ENCODE results near the gene STRN.
"Not testable (repeated sequence)": the region's sequence is repeated elsewhere in the genome, so short reads cannot be mapped to it uniquely, and the experiment has no call there.

STRN gene

DNA sequence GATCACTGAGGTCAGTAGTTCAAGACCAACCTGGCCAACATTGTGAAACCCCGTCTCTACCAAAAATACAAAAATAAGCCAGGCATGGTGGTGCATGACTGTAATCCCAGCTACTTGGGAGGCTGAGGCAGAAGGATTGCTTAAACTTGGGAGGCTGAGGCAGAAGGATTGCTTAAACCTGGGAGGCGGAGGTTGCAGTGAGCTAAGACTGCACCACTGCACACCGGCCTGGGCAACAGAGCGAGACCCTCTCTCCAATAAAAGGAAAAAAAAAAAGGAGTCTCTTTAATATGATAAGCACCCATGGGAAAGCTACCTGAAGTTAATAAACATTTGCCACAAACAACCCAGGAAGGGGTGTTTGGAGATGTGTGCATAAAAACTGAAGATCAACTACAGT lies 2.6 kb downstream of the STRN start:
- DNase-seq: no peak

DNA sequence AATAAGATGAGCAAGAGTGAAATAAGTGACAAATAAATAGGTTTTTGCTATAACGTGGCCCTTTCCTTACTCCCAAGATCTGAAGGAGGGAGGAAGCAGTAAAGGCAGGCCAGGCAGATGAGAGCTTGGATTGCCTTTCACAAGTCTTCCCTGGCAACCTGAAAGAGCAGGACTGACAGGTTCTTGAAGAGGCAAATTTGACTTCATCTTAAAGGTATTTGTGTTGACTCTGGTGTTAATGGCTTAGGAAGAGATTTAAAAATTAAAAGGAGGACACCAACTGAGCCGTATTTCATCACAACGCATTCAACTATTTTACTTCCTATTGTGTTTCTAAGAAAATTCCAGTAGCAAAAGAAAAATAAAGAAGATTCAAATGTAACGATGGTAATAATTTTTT lies 3.2 kb downstream of the STRN start:
- no peak for DNase-seq

DNA sequence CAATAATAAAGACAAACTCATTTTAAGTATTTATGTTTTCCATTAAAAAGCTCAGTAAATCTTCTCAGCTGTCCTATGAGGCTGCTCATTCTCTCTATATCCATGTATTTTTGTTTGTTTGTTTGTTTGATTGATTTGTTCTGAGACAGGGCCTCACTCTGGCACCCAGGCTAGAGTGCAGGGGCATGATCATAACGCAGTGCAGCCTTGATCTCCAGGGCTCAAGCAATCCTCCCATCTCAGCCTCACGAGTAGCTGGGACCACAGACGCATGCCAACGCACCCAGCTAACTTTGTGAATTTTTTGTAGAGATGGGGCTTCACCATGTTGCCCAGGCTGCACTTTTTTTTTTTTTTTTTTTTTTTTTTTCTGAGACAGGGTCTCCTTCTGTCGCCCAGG lies 5.6 kb downstream of the STRN start:
- no peak for DNase-seq

DNA sequence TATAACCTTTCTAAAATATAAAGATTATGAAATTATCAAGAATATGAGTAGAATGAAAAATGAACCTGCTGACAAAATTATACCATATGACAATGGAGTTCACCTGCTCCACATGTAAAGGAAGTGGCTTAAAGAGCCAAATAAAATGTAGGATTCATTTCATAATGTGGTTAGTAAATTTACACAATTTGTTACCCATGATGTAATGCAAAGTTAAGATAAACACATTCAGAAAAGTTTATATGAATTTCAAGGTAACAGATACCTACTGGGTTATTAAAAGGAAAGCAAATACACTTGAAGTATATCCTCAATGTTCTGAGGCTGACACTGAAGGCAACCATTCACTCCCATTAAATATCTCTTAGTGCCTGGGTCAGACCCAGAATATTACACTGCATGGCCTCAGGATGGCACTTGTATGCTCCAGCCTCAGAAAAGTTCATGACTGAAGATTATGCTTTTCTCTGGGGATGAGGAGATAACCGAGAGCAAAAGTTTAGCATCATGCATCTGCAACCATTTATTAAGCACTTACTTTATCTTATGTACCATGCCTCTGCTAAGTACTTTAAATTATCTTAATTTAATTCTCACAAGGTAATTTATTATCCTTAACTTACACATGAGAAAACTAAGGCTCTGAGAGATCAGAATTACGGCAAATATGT lies 6.2 kb downstream of the STRN start:
- DNase-seq: no peak

DNA sequence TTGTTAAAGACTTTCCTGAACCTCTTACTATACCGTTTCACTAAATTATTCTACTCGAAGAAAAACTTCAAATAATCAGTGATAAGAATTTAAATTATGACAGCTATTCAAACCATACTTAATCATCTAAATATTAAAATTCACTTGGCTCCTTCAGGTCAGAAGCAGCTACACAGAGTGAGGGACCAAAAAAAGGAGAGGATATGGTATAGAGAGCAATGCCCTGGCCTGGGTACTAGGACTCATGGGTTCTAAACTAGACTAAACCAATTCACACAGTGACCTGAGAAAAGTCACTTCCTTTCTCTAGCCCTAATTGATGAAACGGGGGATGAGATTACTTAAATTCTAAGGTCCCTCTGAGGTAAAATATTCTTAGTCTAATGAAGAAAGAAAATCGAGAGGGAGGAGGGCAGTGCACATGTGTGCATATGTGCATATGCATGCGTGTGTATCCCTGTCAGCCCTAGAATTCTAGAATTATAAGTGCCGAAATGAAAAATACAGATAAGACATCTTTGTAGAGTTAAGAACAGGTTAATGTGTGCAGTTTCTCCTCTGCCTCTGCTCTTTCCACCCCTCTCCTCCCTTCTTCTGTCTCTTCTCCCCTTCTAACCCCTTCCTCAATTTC lies 11.2 kb downstream of the STRN start:
- no peak for DNase-seq

DNA sequence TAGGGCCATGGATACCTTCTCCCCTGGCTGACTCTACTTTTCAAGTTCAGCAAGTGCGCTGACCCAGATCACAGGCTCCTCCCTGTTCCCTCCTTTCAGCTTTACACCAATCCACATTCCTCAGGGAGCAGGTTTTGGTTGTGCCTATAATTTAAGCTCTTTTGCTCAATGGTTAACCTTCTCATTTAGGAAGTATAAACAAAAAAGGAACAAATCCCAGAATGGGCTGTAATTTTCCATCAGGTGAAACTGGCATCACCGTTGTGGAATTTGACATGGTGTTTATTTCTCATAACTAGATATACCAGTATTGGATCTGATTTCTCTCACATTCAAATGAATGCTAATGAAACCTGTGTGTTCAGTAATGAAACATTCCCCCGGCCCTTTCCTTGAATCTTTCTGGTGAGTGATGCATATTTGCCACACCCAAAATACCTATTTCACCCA lies 13.6 kb downstream of the STRN start:
- DNase-seq: no peak

DNA sequence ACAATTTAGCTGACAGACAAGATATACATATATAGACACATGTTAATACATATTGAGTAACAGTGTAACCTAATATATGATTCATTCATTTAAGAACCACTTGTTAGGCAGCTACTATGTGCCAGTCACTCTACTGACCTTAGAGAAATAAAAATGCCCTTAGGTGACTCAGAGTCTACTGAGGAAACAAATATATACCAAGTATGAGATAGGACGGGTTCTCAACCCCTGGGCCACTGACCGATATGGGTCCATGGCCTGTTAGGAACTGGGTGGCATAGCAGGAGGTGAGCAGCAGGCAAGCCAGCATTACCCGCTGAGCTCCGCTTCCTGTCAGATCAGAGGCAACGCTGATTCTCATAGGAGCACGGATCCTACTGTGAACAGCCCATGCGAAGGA lies 14.8 kb downstream of the STRN start:
- no peak for DNase-seq

DNA sequence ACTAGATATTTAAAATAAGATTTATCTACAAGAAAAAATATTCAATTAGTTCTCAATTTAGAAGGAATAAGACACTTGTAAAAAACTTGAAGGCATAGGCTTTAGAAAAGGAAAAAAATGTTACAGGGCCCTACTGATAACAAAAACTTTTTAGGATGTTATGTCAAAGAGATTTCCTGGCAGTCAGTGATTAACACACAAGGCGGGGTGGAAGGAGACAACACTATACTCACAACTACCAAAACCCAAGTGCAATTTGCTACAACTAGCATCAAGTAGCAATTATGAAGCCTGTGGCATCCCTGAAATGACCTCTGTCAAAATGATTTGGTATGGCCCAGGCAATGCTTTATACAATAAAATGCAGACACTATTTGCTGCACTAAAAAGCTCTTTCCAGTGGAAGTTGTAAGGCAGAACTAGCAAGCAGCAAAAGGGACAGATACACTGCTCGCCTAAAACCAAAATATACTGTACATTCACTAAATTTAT lies 15.3 kb downstream of the STRN start:
- DNase-seq: no peak

DNA sequence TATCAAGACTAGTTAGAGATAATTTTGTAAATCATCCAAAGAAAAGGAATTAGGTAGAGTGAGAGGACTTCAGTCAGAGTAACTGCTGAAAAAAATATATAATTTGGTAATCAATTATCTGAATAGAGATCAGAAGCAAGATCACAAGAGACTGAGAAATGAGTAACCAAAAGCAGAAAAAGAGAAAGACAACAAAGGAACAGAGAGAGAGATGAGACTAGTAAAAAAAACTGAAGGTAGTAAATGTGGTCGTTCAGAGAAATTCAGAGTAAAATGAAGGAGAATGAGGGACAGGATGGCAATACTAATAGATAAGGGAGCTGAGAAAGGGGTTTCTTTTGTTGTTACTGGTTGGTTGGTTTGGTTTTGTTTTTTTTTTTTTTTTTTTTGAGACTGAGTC lies 16.5 kb downstream of the STRN start:
- no peak for DNase-seq

DNA sequence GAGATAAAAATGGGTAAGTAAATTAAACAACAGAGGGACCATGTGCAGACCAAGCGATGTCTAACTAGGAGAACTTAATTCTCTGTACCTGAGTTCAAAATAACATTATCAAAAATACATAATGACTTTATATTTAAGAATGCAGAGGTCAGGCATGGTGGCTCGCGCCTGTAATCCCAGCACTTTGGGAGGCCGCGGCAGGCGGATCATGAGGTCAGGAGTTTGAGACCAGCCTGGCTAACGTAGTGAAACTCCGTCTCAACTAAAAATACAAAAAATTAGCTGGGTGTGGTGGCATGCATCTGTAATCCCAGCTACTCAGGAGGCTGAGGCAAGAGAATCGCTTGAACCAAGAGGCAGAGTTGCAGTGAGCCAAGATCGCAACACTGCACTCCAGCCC lies 21.1 kb downstream of the STRN start:
- DNase-seq: not testable (repeated sequence)

DNA sequence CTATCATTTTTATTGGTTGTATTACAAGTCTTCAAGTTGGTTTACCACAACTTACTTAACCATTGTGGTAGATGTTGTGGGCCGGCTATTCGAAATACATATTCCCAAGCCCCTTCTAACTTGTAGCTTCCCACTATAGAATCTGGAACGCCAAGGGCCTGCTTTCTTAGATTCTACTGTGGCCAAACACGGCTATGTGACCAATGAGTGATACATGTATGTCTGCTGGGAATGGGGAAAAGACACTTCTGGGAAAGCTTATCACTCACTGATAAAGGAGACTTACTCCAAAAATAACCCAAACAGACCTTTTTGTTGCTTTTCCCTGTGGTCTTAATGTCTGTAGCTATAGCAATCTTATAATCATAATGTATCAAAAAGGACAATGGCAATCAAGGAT lies 24.5 kb downstream of the STRN start:
- DNase-seq: no peak

DNA sequence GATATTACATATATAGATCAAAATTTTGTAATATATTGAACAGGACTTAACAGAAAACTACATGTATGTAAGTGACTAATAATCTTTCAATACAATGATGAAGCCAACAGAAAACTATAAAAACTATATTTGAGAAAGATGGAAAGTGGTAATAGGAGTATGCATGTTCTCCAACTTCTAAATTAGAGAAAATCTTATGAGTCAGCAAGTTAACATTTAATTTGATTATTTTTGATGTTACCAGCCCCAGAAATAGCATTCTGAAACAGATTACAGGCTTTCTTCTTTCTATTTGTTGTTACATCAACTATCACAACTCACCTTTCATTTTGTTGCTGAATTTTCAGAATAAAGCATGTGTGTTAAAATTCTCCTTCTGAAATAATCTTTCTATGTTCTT lies 29.8 kb downstream of the STRN start:
- DNase-seq: not testable (repeated sequence)

DNA sequence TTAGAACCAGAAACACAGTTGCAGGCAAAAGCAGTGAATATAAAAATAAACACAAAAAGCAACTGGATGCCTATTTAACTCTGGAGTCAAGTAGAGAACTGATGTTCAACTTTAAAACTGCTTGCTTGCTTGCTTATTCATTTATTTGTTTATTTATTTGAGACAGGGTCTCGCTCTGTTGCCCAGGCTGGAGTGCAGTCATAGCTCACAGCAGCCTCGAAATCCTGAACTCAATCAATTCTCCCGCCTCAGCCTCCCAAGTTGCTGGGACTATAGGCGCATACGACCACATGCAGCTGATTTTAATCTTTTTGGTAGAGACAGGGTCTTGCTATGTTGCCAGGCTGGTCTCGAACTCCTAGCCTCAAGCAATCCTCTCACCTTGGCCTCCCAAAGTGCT lies 34.6 kb downstream of the STRN start:
- DNase-seq: not testable (repeated sequence)

DNA sequence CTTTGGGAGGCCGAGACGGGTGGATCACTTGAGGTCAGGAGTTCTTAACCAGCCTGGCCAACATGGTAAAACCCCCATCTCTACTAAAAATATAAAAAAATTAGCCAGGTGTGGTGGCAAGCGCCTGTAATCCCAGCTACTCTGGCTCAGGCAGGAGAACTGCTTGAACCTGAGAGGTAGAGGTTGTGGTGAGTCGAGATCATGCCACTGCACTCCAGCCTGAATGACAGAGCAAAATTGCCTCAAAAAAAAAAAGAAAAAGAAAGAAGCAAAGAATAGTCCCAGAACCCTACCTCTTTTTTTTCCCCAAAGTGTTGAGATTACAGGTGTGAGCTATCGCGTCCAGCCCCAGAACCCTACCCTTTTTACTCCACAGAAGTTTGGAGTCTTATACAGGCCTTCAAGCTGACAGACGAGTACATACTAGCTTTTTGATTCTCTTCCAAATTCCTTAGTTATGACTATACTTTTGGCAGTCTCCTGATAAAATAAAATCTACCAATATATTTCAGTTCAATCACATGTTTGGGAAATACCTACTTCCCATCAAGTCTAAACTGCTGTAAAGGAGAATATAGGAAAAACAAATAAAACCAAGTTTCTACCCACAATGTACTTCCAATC lies 35.4 kb downstream of the STRN start:
- not testable (repeated sequence) for DNase-seq

DNA sequence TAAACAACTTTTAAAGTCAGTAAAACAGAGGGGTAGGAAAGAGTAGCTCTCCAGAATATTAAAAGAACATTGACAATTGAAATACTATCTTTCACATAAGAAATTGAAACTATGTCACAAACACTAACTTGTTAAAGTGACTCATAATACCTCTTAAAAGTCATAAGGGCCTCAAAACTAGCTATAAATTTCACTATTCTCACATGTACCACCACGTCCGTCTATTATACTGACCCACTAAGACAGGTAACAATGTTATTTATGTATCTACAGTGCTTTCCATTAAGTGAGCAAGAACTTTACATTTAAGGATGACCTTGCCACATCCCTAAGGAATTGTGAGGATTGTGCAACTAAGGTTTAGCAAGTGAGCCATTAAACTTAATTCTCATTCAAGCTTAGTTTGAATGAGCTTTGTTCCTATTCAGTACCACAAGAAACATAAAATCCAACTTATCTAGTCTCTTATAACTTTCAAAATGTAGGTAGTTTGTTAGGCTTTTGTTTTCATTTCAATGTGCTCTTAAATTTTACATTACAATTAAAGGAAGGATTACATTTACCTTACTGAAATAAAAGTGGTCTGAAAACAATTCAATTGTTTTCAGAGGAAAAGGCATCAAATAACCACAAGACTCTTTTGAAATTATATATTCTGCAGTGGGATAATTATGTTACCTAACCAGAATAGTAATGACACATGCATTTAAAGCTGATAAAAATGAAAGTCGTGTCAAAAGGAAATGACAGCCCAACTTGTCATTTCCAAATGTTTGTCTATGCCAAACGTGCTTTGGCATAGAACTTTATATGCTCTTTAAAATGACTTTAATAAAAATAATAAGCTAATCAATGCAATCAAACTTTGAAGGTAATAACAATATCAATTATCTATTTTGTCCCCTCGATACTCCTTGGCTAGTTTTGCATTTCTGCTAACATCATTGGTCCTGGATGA lies 39.9 kb downstream of the STRN start:
- not testable (repeated sequence) for DNase-seq

DNA sequence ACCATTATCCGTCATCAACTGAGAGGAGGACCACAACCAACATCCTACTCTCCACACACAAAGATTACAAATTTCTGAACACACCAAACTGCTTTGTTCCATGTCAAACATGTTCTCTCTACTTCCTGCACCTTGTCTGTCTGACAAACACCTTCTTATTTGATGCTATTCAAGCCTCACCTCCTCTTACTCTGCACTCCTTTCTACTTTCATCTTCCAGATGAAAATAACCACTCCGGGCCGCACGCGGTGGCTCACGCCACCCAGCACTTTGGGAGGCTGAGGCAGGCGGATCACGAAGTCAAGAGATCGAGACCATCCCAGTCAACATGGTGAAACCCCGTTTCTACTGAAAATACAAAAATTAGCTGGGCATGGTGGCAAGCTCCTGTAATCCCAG lies 43.7 kb downstream of the STRN start:
- DNase-seq: not testable (repeated sequence)

DNA sequence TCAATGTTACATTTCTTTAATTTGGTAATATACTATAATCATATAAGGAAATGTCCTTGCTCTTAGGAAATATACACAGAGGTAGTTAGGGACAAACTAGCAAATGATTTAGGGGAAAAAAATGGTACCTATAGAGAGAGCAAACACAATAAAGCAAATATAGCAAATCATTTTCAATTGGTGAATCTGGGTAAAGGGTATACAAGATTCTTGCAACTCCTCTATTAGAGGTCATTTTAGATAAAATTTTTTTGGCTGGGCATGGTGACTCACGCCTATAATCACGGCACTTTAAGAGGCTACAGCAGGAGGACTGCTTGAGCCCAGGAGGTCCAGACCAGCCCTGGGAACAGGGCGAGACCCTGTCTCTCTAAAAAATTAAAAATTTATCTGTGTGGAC lies 44.4 kb downstream of the STRN start:
- DNase-seq: no peak

DNA sequence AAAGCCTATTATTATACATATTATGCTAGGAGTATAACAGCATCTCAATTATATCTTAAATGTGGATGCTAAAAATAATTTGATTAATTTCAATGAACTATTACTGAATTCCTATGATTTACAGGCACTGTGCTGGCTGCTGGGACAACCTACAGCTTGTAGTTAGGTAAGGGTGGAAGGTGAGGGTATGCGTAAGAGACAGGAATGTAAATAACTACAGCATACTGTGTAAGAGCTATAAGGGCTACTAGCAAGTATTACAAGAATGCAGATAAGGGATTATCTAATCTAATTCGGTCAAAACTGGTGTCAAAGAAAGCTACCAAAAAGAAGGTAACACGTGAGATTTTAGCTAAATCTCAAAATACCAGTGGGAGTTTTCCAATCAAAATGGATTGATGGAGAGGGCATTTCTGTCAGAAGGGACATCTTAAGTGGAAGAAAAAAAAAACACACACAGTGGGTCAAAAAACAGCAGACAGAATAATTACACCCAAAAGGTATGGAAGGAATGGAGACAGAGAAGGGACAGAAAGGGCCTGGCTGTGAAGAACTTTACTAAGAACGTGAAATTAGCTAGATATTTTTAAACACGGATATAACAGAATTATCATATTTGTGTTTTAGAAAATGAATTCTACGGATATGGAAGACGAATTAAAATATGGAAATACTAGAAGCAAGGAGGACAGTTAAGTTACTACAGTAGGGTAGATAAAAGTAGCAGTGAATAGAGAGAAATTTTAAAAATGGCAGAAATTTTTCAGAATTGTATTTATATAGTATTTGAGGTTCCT lies 47.1 kb downstream of the STRN start:
- DNase-seq: no peak

DNA sequence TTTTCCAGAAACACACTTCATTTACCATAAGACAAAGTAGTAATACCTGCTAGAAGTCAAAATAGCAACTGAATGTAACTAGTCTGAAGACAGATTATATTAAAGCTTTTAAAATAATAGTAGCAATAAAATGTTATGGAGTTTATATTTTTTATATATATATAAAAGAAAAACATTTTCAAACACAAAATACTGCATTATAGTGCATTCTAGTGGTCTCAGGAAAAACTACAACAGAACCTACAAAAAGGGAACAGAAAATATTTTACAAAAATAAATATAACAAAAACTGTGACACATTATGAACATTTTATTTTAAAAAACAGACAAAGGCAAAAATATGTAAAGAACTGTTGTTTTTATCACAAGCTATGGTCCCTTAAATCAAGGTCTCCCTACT lies 48.0 kb downstream of the STRN start:
- no peak for DNase-seq

DNA sequence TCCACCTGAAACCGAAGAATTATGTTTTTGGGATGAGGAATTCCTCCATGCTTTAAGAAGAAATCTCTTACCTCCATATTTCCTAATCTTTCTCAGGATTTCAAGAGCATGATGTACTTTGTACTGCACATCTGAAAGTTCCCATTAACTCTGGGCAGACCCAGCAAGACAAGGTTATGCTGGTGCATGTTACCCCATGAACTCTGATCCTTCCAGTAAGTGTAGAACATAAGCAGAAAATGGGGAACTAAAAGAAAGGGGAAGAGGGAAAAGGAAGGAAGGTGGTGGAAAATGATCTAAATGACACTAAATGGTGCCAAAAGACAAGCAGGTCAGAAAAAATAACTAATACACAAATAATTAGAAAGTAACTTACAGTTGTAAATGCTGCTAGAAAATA lies 50.7 kb downstream of the STRN start:
- DNase-seq: no peak

DNA sequence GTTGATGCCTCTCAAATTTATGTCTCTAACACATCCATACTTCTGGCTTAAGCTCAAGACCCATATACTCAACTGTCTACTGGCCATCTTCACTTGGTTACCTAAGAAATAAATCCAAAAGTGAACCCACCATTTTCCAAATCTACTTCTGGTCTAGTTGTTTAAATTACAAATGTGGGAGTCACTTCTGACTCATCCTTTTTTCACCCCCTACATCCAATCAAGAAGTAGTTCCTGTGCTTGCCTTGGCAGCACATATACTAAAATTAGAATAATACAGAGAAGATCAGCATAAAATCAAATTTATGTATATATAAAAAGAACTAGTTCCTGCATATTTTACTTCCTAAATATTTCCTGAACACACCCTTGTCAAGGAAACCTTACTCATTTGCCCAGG lies 53.6 kb downstream of the STRN start:
- DNase-seq: no peak

DNA sequence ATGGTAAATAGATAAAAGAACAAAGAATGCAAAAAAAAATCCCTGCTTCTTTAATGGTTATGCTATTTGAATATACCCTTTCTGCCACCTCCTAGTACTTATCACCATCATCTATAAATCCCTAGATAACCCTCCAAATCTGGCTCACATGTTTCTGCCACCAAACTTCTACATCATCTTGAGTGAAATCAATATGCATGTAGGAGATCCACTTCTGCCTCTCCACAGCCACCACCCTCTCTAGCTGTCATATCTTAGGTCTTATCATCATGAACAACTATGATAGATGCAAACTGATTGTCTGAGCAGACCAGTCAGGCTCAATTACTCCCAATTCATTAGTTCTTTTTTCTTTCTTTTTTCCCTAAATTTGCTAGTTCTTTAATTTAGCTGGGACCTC lies 55.3 kb downstream of the STRN start:
- DNase-seq: no peak
